Stimulated activated naive CD8-positive, alpha-beta T cell treated with anti-CD3 and anti-CD28 coated beads, Interleukin-15, Interleukin-2, amounts not matched to agents 100 ng/mL and 50 ng/mL, for 24 hours (primary cell): ENCODE results near the gene DVL1.
A peak's percentile ranks its signal among the peaks of the same experiment; 100 is the strongest.

Source experiments
- H3K27ac Mint-ChIP-seq: one replicate; pipeline ENCODE4 v1.8.0; 2021; ENCODE audit warnings: mild to moderate bottlenecking, mixed read lengths
- H3K27me3 Mint-ChIP-seq: one replicate; pipeline ENCODE4 v1.8.0; 2021; ENCODE audit warnings: mixed read lengths
- H3K36me3 Mint-ChIP-seq: one replicate; pipeline ENCODE4 v1.8.0; 2021; ENCODE audit warnings: low read depth, mixed read lengths
- H3K4me1 Mint-ChIP-seq: one replicate; pipeline ENCODE4 v1.8.0; 2021; ENCODE audit warnings: low read depth, mixed read lengths
- H3K4me3 Mint-ChIP-seq: one replicate; pipeline ENCODE4 v1.8.0; 2021; ENCODE audit warnings: mild to moderate bottlenecking, mixed read lengths
- H3K9me3 Mint-ChIP-seq: one replicate; pipeline ENCODE4 v1.8.0; 2021; ENCODE audit warnings: mixed read lengths

DVL1 gene

GRCh38 chr1:1365875-1366698 is 16.9 kb upstream of the DVL1 start:
- Mint-ChIP-seq H3K36me3 (no peaks in the 10 kb centered on the region), H3K4me1 (peaks cover 8% of the 10 kb centered on the region), H3K27ac (no peak overlapping the region), H3K9me3 (no peaks in the 10 kb centered on the region), H3K4me3 (no peak overlapping the region), H3K27me3 (peaks cover under 1% of the 10 kb centered on the region)

- no peak overlapping the region for H3K27ac Mint-ChIP-seq
- H3K36me3 Mint-ChIP-seq, result no peaks in the 10 kb centered on the region
- peaks cover 2% of the 10 kb centered on the region for H3K4me1 Mint-ChIP-seq
- peaks cover 4% of the 10 kb centered on the region for H3K27me3 Mint-ChIP-seq
- H3K9me3 Mint-ChIP-seq, result no peaks in the 10 kb centered on the region
- H3K4me3 Mint-ChIP-seq, result no peak overlapping the region
These were observed 15.0 kb upstream of the DVL1 start for GRCh38 chr1:1364266-1364665.

GRCh38 chr1:1361982-1362423 is 12.8 kb upstream of the DVL1 start:
- Mint-ChIP-seq H3K27ac (no peak overlapping the region), H3K4me1 (peaks cover 14% of the 10 kb centered on the region), H3K4me3 (no peak overlapping the region), H3K9me3 (no peaks in the 10 kb centered on the region), H3K36me3 (no peaks in the 10 kb centered on the region), H3K27me3 (peaks cover 4% of the 10 kb centered on the region)

GRCh38 chr1:1361233-1361981 is 12.2 kb upstream of the DVL1 start:
- Mint-ChIP-seq H3K27me3 (peaks cover 4% of the 10 kb centered on the region), H3K36me3 (no peaks in the 10 kb centered on the region), H3K9me3 (no peaks in the 10 kb centered on the region), H3K4me1 (peaks cover 14% of the 10 kb centered on the region), H3K4me3 (no peak overlapping the region), H3K27ac (no peak overlapping the region)

GRCh38 chr1:1360506-1361169 is 11.4 kb upstream of the DVL1 start:
- H3K4me1 Mint-ChIP-seq, result peaks cover 14% of the 10 kb centered on the region
- H3K27me3 Mint-ChIP-seq, result peaks cover 4% of the 10 kb centered on the region
- H3K27ac Mint-ChIP-seq, result no peak overlapping the region
- H3K36me3 Mint-ChIP-seq, result no peaks in the 10 kb centered on the region
- no peaks in the 10 kb centered on the region for H3K9me3 Mint-ChIP-seq
- H3K4me3 Mint-ChIP-seq, result no peak overlapping the region

GRCh38 chr1:1359664-1360468 is 10.6 kb upstream of the DVL1 start:
- Mint-ChIP-seq H3K36me3 (no peaks in the 10 kb centered on the region), H3K4me3 (no peak overlapping the region), H3K9me3 (no peaks in the 10 kb centered on the region), H3K27me3 (peaks cover 4% of the 10 kb centered on the region), H3K4me1 (peaks cover 14% of the 10 kb centered on the region), H3K27ac (no peak overlapping the region)

- Mint-ChIP-seq H3K4me1 (peaks cover 14% of the 10 kb centered on the region), H3K36me3 (no peaks in the 10 kb centered on the region), H3K4me3 (no peak overlapping the region), H3K27me3 (peaks cover 5% of the 10 kb centered on the region), H3K9me3 (no peaks in the 10 kb centered on the region), H3K27ac (peak overlapping the region; percentile 16)
These were observed 10.1 kb upstream of the DVL1 start for GRCh38 chr1:1359308-1359663.

GRCh38 chr1:1358433-1359271 is 9.4 kb upstream of the DVL1 start, which contains the start of gene MXRA8:
Gene MXRA8, minus strand, starts transcription at chr1:1358555. Its CDS starts 51 bp downstream, at chr1:1358504.
- peaks cover 11% of the 10 kb centered on the region for H3K27me3 Mint-ChIP-seq
- H3K36me3 Mint-ChIP-seq, result no peaks in the 10 kb centered on the region
- H3K9me3 Mint-ChIP-seq, result no peaks in the 10 kb centered on the region
- peaks cover 14% of the 10 kb centered on the region for H3K4me1 Mint-ChIP-seq
- no peak within 1 kb of the TSS for H3K4me3 Mint-ChIP-seq
- peak within 1 kb of the TSS; percentile 16 for H3K27ac Mint-ChIP-seq

- no peaks in the 10 kb centered on the region for H3K36me3 Mint-ChIP-seq
- no peak overlapping the region for H3K4me3 Mint-ChIP-seq
- H3K27me3 Mint-ChIP-seq, result peaks cover 13% of the 10 kb centered on the region
- H3K9me3 Mint-ChIP-seq, result no peaks in the 10 kb centered on the region
- H3K4me1 Mint-ChIP-seq, result peaks cover 14% of the 10 kb centered on the region
- H3K27ac Mint-ChIP-seq, result no peak overlapping the region
These were observed 8.7 kb upstream of the DVL1 start for GRCh38 chr1:1357871-1358432.

- H3K9me3 Mint-ChIP-seq, result no peaks in the 10 kb centered on the region
- H3K27ac Mint-ChIP-seq, result no peak overlapping the region
- H3K4me1 Mint-ChIP-seq, result peaks cover 24% of the 10 kb centered on the region
- no peaks in the 10 kb centered on the region for H3K36me3 Mint-ChIP-seq
- no peak overlapping the region for H3K4me3 Mint-ChIP-seq
- H3K27me3 Mint-ChIP-seq, result peaks cover 21% of the 10 kb centered on the region
These were observed 7.7 kb upstream of the DVL1 start for GRCh38 chr1:1356796-1357401.

GRCh38 chr1:1356166-1356795 is 7.1 kb upstream of the DVL1 start:
- Mint-ChIP-seq H3K27ac (no peak overlapping the region), H3K27me3 (peaks cover 21% of the 10 kb centered on the region), H3K4me3 (no peak overlapping the region), H3K9me3 (no peaks in the 10 kb centered on the region), H3K36me3 (no peaks in the 10 kb centered on the region), H3K4me1 (peaks cover 24% of the 10 kb centered on the region)

- no peak overlapping the region for H3K27ac Mint-ChIP-seq
- peaks cover 17% of the 10 kb centered on the region for H3K27me3 Mint-ChIP-seq
- peaks cover 24% of the 10 kb centered on the region for H3K4me1 Mint-ChIP-seq
- no peaks in the 10 kb centered on the region for H3K9me3 Mint-ChIP-seq
- no peak overlapping the region for H3K4me3 Mint-ChIP-seq
- no peaks in the 10 kb centered on the region for H3K36me3 Mint-ChIP-seq
These were observed 6.2 kb upstream of the DVL1 start for GRCh38 chr1:1355416-1355815.
